GM12891 (cell line): ENCODE measurements around the gene INSYN2B.

Experiments
- DNase-seq: peaks from one replicate; pipeline ENCODE4 v3.0.0; 2011; ENCODE audit warnings: low spot score; ENCODE audit not compliant: insufficient read length
- FAIRE-seq: peaks from 2 replicates; lab custom pipeline; 2011; peaks lifted over from hg19 to GRCh38; lab: Jason Lieb, UNC
- PAX5 ChIP-seq: IDR thresholded peaks from 2 replicates; pipeline ENCODE4 v1.6.1; 2011; ENCODE audit warnings: low read length, moderate library complexity, mild to moderate bottlenecking; ENCODE audit not compliant: insufficient read depth, severe bottlenecking
- POLR2A ChIP-seq: IDR thresholded peaks from 2 replicates; pipeline ENCODE4 v1.6.1; 2011; ENCODE audit warnings: low read depth, low read length, control low read depth
- POLR2AphosphoS5 ChIP-seq: IDR thresholded peaks from 2 replicates; pipeline ENCODE4 v1.6.1; 2011; ENCODE audit warnings: low read depth, low read length, control low read depth
- POU2F2 ChIP-seq: IDR thresholded peaks from 2 replicates; pipeline ENCODE4 v1.6.1; 2011; ENCODE audit warnings: low read depth, mild to moderate bottlenecking, control low read depth, low read length, moderate library complexity
- SPI1 ChIP-seq: IDR thresholded peaks from 2 replicates; pipeline ENCODE4 v1.6.1; 2011; ENCODE audit warnings: low read depth, low read length, control low read depth
- TAF1 ChIP-seq: IDR thresholded peaks from 2 replicates; pipeline ENCODE4 v1.6.1; 2011; ENCODE audit warnings: low read depth, low read length, control low read depth

The INSYN2B gene

GRCh38 chr5:169856571-169856970, 123.7 kb downstream of the INSYN2B start:
- FAIRE-seq (peak; percentile 43), DNase-seq (no peak)
- TF ChIP-seq PAX5 (no peak), SPI1 (no peak), POLR2A (no peak), POU2F2 (no peak), POLR2AphosphoS5 (no peak), TAF1 (no peak)

GRCh38 chr5:169851321-169851850, 128.9 kb downstream of the INSYN2B start:
- no peak for DNase-seq
- FAIRE-seq, result no peak
- no peak for TF ChIP-seq POU2F2
- no peak for TF ChIP-seq POLR2A
- TF ChIP-seq TAF1, result no peak
- TF ChIP-seq SPI1, result no peak
- no peak for TF ChIP-seq PAX5
- TF ChIP-seq POLR2AphosphoS5, result no peak

GRCh38 chr5:169850409-169850808, 129.9 kb downstream of the INSYN2B start:
- TF ChIP-seq POLR2AphosphoS5 (no peak), PAX5 (no peak), TAF1 (no peak), POLR2A (no peak), POU2F2 (no peak), SPI1 (no peak)
- DNase-seq, result no peak
- no peak for FAIRE-seq

DNA sequence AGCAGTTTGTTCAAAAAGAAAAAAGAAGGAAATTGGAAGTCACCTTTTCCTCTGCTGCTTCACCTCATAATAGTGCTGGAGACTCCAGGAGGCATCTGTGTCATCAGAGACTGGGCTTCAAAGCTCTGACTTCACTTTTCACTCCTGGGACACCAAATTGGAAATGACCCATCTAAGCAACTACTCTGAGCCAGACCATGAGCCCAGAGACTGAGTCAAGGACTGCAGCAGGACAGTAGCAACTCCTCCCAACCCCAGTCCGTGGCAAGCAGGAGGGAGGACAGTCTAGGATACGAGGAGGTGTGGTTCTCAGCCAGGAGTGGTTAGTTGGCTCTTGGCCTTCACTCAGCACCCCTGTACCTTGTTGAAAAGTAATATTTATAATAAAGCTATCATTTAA, 131.5 kb downstream of the INSYN2B start:
- FAIRE-seq (no peak), DNase-seq (no peak)
- TF ChIP-seq POLR2A (no peak), TAF1 (no peak), SPI1 (no peak), POLR2AphosphoS5 (no peak), POU2F2 (no peak), PAX5 (no peak)

GRCh38 chr5:169848271-169848670, 132.0 kb downstream of the INSYN2B start:
- TF ChIP-seq POLR2A (no peak), POLR2AphosphoS5 (no peak), POU2F2 (no peak), SPI1 (no peak), PAX5 (no peak), TAF1 (no peak)
- FAIRE-seq (peak; percentile 45), DNase-seq (no peak)

GRCh38 chr5:169847519-169847918, 132.8 kb downstream of the INSYN2B start:
- FAIRE-seq (no peak), DNase-seq (no peak)
- TF ChIP-seq SPI1 (no peak), POLR2AphosphoS5 (no peak), TAF1 (no peak)

DNA sequence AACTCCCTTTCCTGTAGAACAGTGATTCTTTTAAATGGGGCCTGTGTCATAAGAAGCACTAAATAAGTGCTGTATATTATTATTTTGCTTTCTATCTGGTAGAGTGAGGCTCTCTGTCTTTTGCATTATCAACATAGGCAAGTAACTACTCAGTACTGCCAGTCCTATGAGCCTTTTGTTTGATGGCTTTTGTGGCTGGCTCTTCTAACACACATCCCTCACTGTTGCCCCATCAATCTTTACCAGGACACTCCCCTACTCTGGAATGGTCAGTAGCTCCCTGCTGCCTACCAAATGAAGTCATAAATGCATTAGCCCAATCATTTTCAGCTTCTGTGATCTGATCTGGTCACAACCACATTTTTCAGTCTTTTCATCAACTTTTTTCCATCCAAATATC, 137.6 kb downstream of the INSYN2B start:
- DNase-seq, result no peak
- TF ChIP-seq PAX5 (no peak), POLR2AphosphoS5 (no peak), POLR2A (no peak), SPI1 (no peak), POU2F2 (no peak), TAF1 (no peak)
- no peak for FAIRE-seq

DNA sequence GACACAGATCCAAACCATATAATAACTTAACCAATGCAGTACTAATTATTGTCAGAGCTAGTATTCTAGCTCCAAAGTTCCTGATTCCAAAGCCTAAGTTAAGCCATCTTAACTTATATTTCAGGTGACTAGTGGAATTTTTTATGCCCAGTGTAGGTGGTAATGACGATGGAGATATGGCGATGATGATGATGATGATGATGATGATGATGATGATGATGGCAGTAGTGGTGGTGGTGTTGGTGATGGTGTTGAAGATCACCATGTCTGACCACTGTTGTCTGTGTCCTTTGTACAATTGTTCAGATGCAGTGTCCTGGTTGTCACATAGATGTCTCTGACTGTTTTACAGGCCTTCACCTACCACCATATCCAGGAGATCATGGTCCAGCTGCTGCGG, 139.9 kb downstream of the INSYN2B start:
- DNase-seq (no peak), FAIRE-seq (peak; percentile 63)
- TF ChIP-seq POLR2AphosphoS5 (no peak), POU2F2 (no peak), POLR2A (no peak), TAF1 (no peak), SPI1 (no peak), PAX5 (no peak)

GRCh38 chr5:169838688-169839087, 141.6 kb downstream of the INSYN2B start:
- no peak for FAIRE-seq
- TF ChIP-seq TAF1 (no peak), POLR2A (no peak), POLR2AphosphoS5 (no peak), PAX5 (no peak), POU2F2 (no peak), SPI1 (no peak)
- DNase-seq, result no peak

GRCh38 chr5:169837686-169838085, 142.6 kb downstream of the INSYN2B start:
- no peak for DNase-seq
- no peak for FAIRE-seq
- TF ChIP-seq TAF1 (no peak), POLR2A (no peak), SPI1 (no peak), POLR2AphosphoS5 (no peak), POU2F2 (no peak), PAX5 (no peak)
